ENCODE measurements around the gene EHBP1L1.

The EHBP1L1 gene

DNA sequence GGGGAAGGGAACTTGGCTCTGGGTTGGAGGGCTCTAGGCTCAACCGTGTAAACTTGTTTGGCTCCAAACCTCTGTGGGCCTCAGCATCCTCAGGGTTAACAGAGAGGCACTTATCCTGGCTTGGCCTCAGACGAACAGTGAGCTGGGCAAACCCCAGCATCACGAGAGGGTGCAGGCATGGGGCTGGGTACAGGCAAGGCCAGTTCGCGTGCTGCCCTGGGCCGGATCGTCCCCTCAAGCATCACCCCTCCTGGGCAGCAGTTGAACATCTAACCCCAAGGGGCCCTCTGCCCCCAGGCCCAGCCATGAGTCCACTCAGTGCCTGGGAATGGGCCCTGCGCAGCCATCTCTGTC lies 1.9 kb downstream of the EHBP1L1 start:
- no peak for DNase-seq (ENCODE audit: low read depth in 2 of 2)

GRCh38 chr11:65578134-65578533 lies 2.3 kb downstream of the EHBP1L1 start:
- DNase-seq (ENCODE audit: low read depth in 2 of 2), result no peak

DNA sequence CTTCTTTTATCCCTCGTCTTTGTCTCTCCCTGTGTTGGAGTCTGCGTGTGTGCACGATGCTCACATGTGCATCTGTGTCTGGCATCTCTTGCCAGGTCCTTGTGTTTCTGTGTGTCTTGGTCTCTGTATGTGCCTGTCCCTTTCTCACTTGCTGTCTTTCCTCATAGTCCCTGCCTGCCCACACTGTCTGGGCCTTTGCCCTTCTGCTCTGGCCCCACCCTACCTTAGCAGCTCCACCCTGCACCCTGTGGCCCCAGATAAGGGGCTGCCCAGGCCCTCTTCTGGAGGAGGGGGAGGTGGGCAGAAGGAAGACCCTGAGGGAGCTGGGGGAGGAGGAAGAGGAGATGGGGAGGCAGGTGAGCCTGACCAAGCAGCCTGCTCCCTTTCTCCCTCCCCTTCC lies 2.8 kb downstream of the EHBP1L1 start:
- no peak for DNase-seq (ENCODE audit: low read depth in 2 of 2)

DNA sequence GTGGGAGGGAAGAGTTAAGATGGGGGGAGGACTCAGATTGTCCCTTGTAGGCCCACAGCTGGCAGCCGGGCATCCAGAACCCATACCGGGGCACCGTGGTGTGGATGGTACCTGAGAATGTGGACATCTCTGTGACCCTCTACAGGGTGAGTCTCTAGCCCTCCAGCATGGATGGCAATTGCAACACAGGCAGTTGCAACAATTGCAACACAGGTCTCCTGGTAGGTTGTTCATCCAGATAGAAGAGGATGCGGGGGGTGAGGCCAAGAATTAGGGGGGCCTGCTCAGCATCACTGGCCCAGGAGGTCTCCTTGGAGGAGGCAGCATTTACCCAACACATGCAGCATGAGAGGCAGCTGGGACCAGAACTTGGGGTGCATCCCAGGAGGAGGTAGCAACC lies 3.4 kb downstream of the EHBP1L1 start:
- DNase-seq (ENCODE audit: low read depth in 2 of 2), result no peak

- DNase-seq (ENCODE audit: low read depth in 2 of 2), result no peak
These were observed 4.3 kb downstream of the EHBP1L1 start for GRCh38 chr11:65580031-65580692.

- no peak for DNase-seq (ENCODE audit: low read depth in 2 of 2)
These were observed 4.9 kb downstream of the EHBP1L1 start for GRCh38 chr11:65580756-65581155.

- no peak for DNase-seq (ENCODE audit: low read depth in 2 of 2)
These were observed 6.1 kb downstream of the EHBP1L1 start for GRCh38 chr11:65581928-65582327.

GRCh38 chr11:65583589-65583988 lies 7.7 kb downstream of the EHBP1L1 start:
- DNase-seq (ENCODE audit: low read depth in 2 of 2), result no peak

DNA sequence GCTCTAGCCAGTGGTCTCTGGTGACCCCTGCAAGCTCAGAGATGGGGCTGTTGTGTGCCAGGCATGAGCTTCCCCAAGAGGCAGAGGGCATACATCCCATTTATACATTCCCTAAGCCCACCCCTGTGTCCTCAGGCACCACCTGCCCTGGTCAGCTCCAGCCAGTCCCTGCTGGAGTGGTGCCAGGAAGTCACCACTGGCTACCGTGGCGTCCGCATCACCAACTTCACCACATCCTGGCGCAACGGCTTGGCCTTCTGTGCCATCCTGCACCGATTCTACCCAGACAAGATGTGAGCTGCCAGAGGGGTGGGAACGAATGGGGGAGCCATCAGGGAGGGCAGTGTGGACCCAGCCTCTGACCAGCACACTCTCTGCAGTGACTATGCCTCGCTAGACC lies 8.3 kb downstream of the EHBP1L1 start:
- no peak for DNase-seq (ENCODE audit: low read depth in 2 of 2)

DNA sequence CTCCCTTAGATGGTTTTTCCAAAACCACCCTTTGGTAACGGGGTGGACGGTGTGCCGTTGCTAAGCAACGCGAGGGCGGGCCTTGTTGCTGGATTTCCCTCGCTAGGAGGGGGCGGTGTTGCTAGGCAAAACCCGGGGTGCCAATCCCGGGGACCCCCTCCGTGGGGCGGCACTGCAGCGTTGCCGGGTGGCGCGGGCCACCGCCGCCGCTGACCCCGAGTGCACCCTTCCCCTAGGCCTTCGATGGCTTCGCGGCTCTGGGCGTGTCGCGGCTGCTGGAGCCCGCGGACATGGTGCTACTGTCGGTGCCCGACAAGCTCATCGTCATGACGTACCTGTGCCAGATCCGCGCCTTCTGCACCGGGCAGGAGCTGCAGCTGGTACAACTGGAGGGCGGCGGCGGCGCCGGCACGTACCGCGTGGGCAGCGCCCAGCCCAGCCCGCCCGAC lies 8.9 kb downstream of the EHBP1L1 start:
- DNase-seq (ENCODE audit: low read depth in 2 of 2), result no peak

- no peak for DNase-seq (ENCODE audit: low read depth in 2 of 2)
These were observed 9.8 kb downstream of the EHBP1L1 start for GRCh38 chr11:65585396-65586246.

GRCh38 chr11:65586247-65586630 lies 10.4 kb downstream of the EHBP1L1 start:
- no peak for DNase-seq (ENCODE audit: low read depth in 2 of 2)

DNA sequence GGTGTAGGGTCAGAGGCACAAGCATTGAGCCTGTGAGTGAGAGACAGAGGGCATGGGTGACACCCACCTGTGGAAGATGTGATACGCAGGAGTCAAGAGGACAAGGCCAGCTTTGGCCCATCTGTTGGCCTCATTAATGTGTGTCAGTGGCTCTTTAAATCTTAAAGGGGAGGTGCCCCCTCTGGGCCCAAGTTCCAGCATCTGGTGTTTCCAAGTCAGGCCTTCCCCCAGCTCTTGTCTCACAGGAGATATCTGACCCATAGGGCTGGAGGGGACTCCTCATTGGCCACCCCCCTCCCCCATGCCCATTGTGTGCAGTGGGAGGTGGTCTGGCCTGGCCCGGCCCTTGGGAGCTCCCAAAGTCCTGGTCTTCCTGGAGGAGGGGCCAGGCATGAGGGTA lies 10.8 kb downstream of the EHBP1L1 start:
- no peak for DNase-seq (ENCODE audit: low read depth in 2 of 2)

DNA sequence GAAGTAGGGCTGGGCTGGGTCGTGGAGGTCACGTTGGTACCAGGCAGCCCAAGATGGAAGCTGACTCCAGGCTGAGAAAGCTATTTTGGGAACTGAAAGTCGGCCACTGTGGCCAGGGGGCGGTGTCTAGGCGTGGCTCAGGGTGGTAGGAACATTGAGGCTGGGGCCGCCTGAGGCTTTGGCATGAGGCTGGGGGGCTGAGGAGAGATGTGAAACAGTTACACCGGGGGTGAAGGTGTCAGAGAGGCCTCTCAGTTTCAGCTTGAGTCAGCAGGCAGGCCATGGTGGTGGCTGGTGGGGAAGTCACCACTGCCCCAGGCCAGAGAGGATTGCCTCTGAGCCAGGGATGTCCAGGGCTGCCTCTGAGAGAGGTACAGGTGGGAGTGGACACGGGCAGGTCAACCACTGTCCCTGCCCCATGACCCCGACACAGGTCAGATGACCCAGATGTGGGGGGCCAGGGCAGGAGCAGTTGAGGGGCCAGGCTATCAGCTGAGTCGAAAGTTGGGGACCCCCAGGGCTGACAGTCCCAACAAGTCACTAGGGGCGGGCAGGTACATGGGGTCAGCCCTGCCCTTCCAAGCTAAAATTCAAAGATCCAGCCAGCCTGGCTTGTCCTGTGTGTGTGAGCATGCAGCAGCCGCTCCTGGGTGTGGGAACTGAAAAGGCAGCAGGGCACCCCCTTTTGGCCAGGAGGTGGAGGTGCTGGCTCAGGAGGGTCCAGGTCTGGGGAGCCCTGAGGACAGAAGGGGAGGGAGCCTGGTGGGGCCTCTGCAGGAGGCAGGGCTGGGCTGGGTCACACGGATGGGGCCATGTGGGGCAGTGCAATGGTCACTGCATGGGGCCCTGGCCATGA lies 12.6 kb downstream of the EHBP1L1 start:
- peak; percentile 43 to 57 for DNase-seq (ENCODE audit: low read depth in 2 of 2)

- DNase-seq (ENCODE audit: low read depth in 2 of 2), result no peak
These were observed 13.8 kb downstream of the EHBP1L1 start for GRCh38 chr11:65589444-65590239.

DNA sequence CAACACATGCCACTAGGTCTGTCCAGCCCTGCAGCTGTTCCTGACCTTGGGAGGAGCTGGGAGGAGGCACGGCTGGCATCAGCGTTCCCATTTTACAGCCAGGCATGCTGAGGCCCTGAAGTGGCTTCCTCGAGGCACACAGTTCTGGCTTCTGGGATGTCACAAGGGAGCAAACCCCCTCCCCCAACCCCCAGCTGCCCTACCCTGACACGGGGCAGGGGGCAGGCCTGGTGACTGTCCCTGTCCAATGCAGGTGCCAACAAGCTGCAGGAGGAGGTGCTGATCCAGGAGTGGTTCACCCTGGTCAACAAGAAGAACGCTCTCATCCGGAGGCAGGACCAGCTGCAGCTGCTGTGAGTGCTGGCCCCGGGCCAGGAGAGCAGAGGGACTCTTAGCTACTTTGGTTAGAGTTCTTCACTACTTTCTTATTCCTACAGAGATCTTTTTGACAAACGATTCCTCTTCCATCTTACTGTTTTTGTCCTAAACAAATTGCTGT lies 14.4 kb downstream of the EHBP1L1 start:
- DNase-seq (ENCODE audit: low read depth in 2 of 2), result no peak

DNA sequence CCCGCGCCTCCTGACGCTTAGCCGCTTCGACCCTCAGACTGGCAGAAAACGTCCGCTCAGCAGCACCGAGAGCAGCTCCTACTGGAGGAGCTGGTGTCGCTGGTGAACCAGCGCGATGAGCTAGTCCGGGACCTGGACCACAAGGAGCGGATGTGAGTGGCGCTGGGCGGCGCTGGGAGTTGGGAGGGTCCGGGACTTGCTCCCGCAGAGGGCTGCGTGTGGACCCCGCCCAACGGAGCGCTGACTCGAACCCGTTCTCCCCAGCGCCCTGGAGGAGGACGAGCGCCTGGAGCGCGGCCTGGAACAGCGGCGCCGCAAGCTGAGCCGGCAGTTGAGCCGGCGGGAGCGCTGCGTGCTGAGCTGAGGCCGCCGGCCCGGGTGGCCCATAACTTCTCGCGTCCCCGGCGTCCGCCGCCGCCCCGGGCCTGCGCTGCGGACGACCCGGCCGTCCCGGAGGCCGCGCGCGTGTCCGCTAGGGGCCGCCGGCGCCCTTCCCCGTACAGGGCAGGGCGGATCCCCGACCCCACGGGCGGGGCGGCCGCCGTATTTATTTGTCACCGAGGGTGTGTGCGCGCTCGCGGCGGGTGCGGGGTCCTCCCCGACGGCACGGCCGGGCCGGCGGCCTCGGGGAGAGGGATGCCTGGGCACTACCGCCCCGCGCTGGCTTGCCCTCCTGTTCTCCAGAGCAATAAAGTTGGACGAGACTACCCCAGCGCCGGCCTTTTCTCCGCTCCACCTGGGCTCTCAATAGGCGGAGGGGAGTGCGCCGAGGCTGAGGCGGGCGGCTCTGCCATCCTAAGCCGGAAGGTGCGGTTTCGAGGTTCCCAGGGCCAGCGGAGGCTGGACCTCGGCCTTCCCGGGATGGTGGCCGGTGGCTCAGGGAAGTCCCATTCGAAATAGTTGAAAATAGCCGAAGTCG lies 16.3 kb downstream of the EHBP1L1 start:
- no peak for DNase-seq (ENCODE audit: low read depth in 2 of 2)

- DNase-seq (ENCODE audit: low read depth in 2 of 2), result no peak
These were observed 17.1 kb downstream of the EHBP1L1 start for GRCh38 chr11:65592858-65593517.

- DNase-seq (ENCODE audit: low read depth in 2 of 2), result no peak
These were observed 17.9 kb downstream of the EHBP1L1 start for GRCh38 chr11:65593518-65594414.
